ENCODE measurements around the gene USP32.
"Not testable (repeated sequence)": the region's sequence is repeated elsewhere in the genome, so short reads cannot be mapped to it uniquely, and the experiment has no call there.

Gene USP32

GRCh38 chr17:60348616-60349015 lies 43.3 kb downstream of the USP32 start:
- H3K9ac ChIP-seq (ENCODE audit: low read depth, low read length, poor library complexity, severe bottlenecking), result no peak overlapping the region
- TF ChIP-seq EZH2phosphoT487 (IDR thresholded peaks at IDR 0.05; ENCODE audit: borderline replicate concordance), result no peak
- TF ChIP-seq CTCF (conservative IDR thresholded peaks at IDR 0.05; ENCODE audit: low read length), result no peak
- H4K20me1 ChIP-seq (ENCODE audit: insufficient read depth, low read length, poor library complexity, severe bottlenecking), result peaks cover 14% of the 10 kb centered on the region
- no peaks in the 10 kb centered on the region for H3K9me3 ChIP-seq (ENCODE audit: insufficient read depth, low read depth, low read length)
- H3K36me3 ChIP-seq (ENCODE audit: insufficient read depth, low read length), result peaks cover 12% of the 10 kb centered on the region; the same call in 1 of the 2 replicates
- H3F3A ChIP-seq (ENCODE audit: low read depth), result no peaks in the 10 kb centered on the region
- no peak overlapping the region for H2AFZ ChIP-seq (ENCODE audit: low read length)
- H3K9me2 ChIP-seq (replicated peaks; ENCODE audit: low read depth, low read length), result no peaks in the 10 kb centered on the region
- H3K79me2 ChIP-seq (ENCODE audit: insufficient read depth, low read length), result peaks cover 58% of the 10 kb centered on the region
- no peak overlapping the region for H3K4me3 ChIP-seq (ENCODE audit: low read length, poor library complexity, severe bottlenecking)
- H3K27me3 ChIP-seq (ENCODE audit: insufficient read depth, low read length, poor library complexity, severe bottlenecking), result no peaks in the 10 kb centered on the region
- no peaks in the 10 kb centered on the region for H3K4me1 ChIP-seq (ENCODE audit: insufficient read depth, low read length, poor library complexity, severe bottlenecking)
- no peak overlapping the region for H3K4me2 ChIP-seq (ENCODE audit: low read depth, low read length, poor library complexity, severe bottlenecking)

- H3K9me2 ChIP-seq (replicated peaks; ENCODE audit: low read depth, low read length), result no peaks in the 10 kb centered on the region
- H4K20me1 ChIP-seq (ENCODE audit: insufficient read depth, low read length, poor library complexity, severe bottlenecking), result no peaks in the 10 kb centered on the region
- no peaks in the 10 kb centered on the region for H3K4me1 ChIP-seq (ENCODE audit: insufficient read depth, low read length, poor library complexity, severe bottlenecking)
- H3F3A ChIP-seq (ENCODE audit: low read depth), result no peaks in the 10 kb centered on the region
- no peak overlapping the region for H3K9ac ChIP-seq (ENCODE audit: low read depth, low read length, poor library complexity, severe bottlenecking)
- H3K36me3 ChIP-seq (ENCODE audit: insufficient read depth, low read length), result peaks cover 27% of the 10 kb centered on the region; the same call in 1 of the 2 replicates
- no peak overlapping the region for H3K4me3 ChIP-seq (ENCODE audit: low read length, poor library complexity, severe bottlenecking)
- no peak overlapping the region for H2AFZ ChIP-seq (ENCODE audit: low read length)
- H3K79me2 ChIP-seq (ENCODE audit: insufficient read depth, low read length), result peaks cover 26% of the 10 kb centered on the region; the same call in 1 of the 2 replicates
- no peaks in the 10 kb centered on the region for H3K9me3 ChIP-seq (ENCODE audit: insufficient read depth, low read depth, low read length)
- H3K27me3 ChIP-seq (ENCODE audit: insufficient read depth, low read length, poor library complexity, severe bottlenecking), result no peaks in the 10 kb centered on the region
- no peak for TF ChIP-seq CTCF (conservative IDR thresholded peaks at IDR 0.05; ENCODE audit: low read length)
- no peak for TF ChIP-seq EZH2phosphoT487 (IDR thresholded peaks at IDR 0.05; ENCODE audit: borderline replicate concordance)
- H3K4me2 ChIP-seq (ENCODE audit: low read depth, low read length, poor library complexity, severe bottlenecking), result no peak overlapping the region
Observed at GRCh38 chr17:60345233-60345632, 46.7 kb downstream of the USP32 start.

GRCh38 chr17:60342492-60342891 lies 49.4 kb downstream of the USP32 start:
- not testable (repeated sequence) for H4K20me1 ChIP-seq (ENCODE audit: insufficient read depth, low read length, poor library complexity, severe bottlenecking); H3F3A ChIP-seq (ENCODE audit: low read depth); H2AFZ ChIP-seq (ENCODE audit: low read length); H3K27me3 ChIP-seq (ENCODE audit: insufficient read depth, low read length, poor library complexity, severe bottlenecking); H3K9me3 ChIP-seq (ENCODE audit: insufficient read depth, low read depth, low read length); H3K9ac ChIP-seq (ENCODE audit: low read depth, low read length, poor library complexity, severe bottlenecking); H3K4me3 ChIP-seq (ENCODE audit: low read length, poor library complexity, severe bottlenecking); H3K4me1 ChIP-seq (ENCODE audit: insufficient read depth, low read length, poor library complexity, severe bottlenecking); H3K4me2 ChIP-seq (ENCODE audit: low read depth, low read length, poor library complexity, severe bottlenecking); H3K9me2 ChIP-seq (replicated peaks; ENCODE audit: low read depth, low read length)
- peaks cover 38% of the 10 kb centered on the region; the same call in 1 of the 2 replicates for H3K36me3 ChIP-seq (ENCODE audit: insufficient read depth, low read length)
- H3K79me2 ChIP-seq (ENCODE audit: insufficient read depth, low read length), result peaks cover 12% of the 10 kb centered on the region; the same call in 1 of the 2 replicates

GRCh38 chr17:60335289-60335688 lies 56.6 kb downstream of the USP32 start:
- Histone ChIP-seq H3K36me3 (ENCODE audit: insufficient read depth, low read length) (peaks cover 31% of the 10 kb centered on the region; the same call in 1 of the 2 replicates), H3K4me2 (ENCODE audit: low read depth, low read length, poor library complexity, severe bottlenecking) (no peak overlapping the region), H3K4me3 (ENCODE audit: low read length, poor library complexity, severe bottlenecking) (no peak overlapping the region), H3K79me2 (ENCODE audit: insufficient read depth, low read length) (peaks cover 42% of the 10 kb centered on the region), H3K9ac (ENCODE audit: low read depth, low read length, poor library complexity, severe bottlenecking) (no peak overlapping the region), H3F3A (ENCODE audit: low read depth) (no peaks in the 10 kb centered on the region), H3K4me1 (ENCODE audit: insufficient read depth, low read length, poor library complexity, severe bottlenecking) (no peaks in the 10 kb centered on the region), H2AFZ (ENCODE audit: low read length) (no peak overlapping the region), H4K20me1 (ENCODE audit: insufficient read depth, low read length, poor library complexity, severe bottlenecking) (peaks cover 5% of the 10 kb centered on the region), H3K9me2 (replicated peaks; ENCODE audit: low read depth, low read length) (no peaks in the 10 kb centered on the region), H3K27me3 (ENCODE audit: insufficient read depth, low read length, poor library complexity, severe bottlenecking) (no peaks in the 10 kb centered on the region), H3K9me3 (ENCODE audit: insufficient read depth, low read depth, low read length) (no peaks in the 10 kb centered on the region)
- TF ChIP-seq EZH2phosphoT487 (IDR thresholded peaks at IDR 0.05; ENCODE audit: borderline replicate concordance), result no peak
- no peak for TF ChIP-seq CTCF (conservative IDR thresholded peaks at IDR 0.05; ENCODE audit: low read length)

Data from Loucy (cell line).